ENCODE data around the gene ITGA8.

Gene ITGA8

GRCh38 chr10:15714847-15715246 lies 4.9 kb downstream of the ITGA8 start:
- Histone ChIP-seq H3K4me3 (ENCODE audit: low read length) (no peak overlapping the region), H3K4me1 (ENCODE audit: control insufficient read depth, insufficient read depth, low read length) (peaks cover 45% of the 10 kb centered on the region), H3K9me3 (ENCODE audit: control insufficient read depth, low read length) (no peaks in the 10 kb centered on the region), H3K36me3 (ENCODE audit: control insufficient read depth, insufficient read depth, low read length, severe bottlenecking) (no peaks in the 10 kb centered on the region), H3K9ac (ENCODE audit: low read length) (peak overlapping the region; percentile 5), H3K27me3 (replicated peaks; ENCODE audit: control insufficient read depth, insufficient read depth, low read length) (peaks cover 10% of the 10 kb centered on the region)
- no peak for DNase-seq (ENCODE audit: low read depth)

DNA sequence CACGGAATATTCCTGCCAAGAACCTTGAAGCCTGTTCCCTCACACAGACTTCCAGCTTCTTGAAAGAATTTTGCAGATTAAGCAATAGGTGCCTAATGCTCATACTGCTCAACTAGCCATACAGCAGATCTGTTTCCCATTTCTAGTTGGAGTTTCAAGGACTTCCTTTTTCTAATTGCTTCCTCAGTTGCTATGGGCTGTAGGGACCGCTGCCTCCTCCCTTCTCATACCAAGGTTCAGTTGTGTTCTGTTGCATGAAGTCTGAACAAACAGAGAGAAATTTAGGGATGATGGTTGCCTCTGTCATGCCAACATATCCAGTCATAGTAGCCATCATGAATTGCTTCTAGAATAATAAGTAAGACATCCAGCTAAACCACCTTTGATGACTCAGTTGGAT lies 6.8 kb downstream of the ITGA8 start:
- Histone ChIP-seq H3K9me3 (ENCODE audit: control insufficient read depth, low read length) (no peaks in the 10 kb centered on the region), H3K36me3 (ENCODE audit: control insufficient read depth, insufficient read depth, low read length, severe bottlenecking) (no peaks in the 10 kb centered on the region), H3K4me3 (ENCODE audit: low read length) (no peak overlapping the region), H3K27me3 (replicated peaks; ENCODE audit: control insufficient read depth, insufficient read depth, low read length) (no peaks in the 10 kb centered on the region), H3K4me1 (ENCODE audit: control insufficient read depth, insufficient read depth, low read length) (peaks cover 39% of the 10 kb centered on the region), H3K9ac (ENCODE audit: low read length) (peak overlapping the region; percentile 55)
- DNase-seq (ENCODE audit: low read depth): peak; percentile 79

DNA sequence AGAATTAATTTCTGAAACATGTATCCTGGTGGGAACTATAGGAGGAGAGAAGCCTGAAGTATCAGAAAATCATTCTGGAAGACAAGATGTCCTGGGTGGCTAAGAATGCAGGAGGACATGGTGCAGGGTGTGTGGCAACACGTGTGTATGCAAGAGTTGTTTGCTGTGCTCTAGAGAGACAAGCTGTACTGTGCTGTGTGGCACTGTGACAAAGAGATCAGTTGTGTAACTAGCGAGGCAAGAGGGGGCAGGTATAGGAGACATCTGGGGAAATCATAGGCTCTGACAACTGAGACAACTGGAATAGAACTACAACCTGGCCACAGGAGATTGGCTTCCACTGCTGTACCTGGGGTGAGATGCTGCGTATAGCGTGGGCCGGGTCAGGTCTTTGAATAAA lies 9.3 kb downstream of the ITGA8 start:
- H3K9me3 ChIP-seq (ENCODE audit: control insufficient read depth, low read length): no peaks in the 10 kb centered on the region
- H3K36me3 ChIP-seq (ENCODE audit: control insufficient read depth, insufficient read depth, low read length, severe bottlenecking): no peaks in the 10 kb centered on the region
- no peak for DNase-seq (ENCODE audit: low read depth)
- peak overlapping the region; percentile 39 for H3K9ac ChIP-seq (ENCODE audit: low read length)
- no peaks in the 10 kb centered on the region for H3K27me3 ChIP-seq (replicated peaks; ENCODE audit: control insufficient read depth, insufficient read depth, low read length)
- H3K4me1 ChIP-seq (ENCODE audit: control insufficient read depth, insufficient read depth, low read length): peaks cover 36% of the 10 kb centered on the region
- peak overlapping the region; percentile 4 for H3K4me3 ChIP-seq (ENCODE audit: low read length)

GRCh38 chr10:15705298-15705697 lies 14.4 kb downstream of the ITGA8 start:
- H3K27me3 ChIP-seq (replicated peaks; ENCODE audit: control insufficient read depth, insufficient read depth, low read length): no peaks in the 10 kb centered on the region

DNA sequence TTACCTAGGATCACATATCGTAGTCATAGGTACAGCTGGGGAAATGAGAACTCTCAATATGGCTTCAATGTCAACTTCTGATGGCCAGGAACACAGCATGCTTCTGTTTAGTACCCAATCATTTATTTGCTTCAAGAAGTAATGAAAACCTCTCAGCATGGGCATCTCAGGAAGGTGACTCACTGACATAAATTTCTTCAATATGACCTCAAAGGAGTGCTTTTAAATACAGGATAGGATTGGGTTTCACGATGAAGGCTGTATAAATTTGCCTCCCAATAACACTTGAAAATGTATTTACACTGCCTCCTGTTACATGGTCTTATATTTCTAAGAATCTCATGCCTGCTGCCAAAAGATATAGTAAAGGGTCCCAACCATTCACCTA lies 15.1 kb downstream of the ITGA8 start:
- H3K9ac ChIP-seq (ENCODE audit: low read length): no peak overlapping the region
- peaks cover 7% of the 10 kb centered on the region for H3K4me1 ChIP-seq (ENCODE audit: control insufficient read depth, insufficient read depth, low read length)
- H3K4me3 ChIP-seq (ENCODE audit: low read length): no peak overlapping the region
- no peaks in the 10 kb centered on the region for H3K9me3 ChIP-seq (ENCODE audit: control insufficient read depth, low read length)
- no peaks in the 10 kb centered on the region for H3K36me3 ChIP-seq (ENCODE audit: control insufficient read depth, insufficient read depth, low read length, severe bottlenecking)
- peak; percentile 61 for DNase-seq (ENCODE audit: low read depth)
- H3K27me3 ChIP-seq (replicated peaks; ENCODE audit: control insufficient read depth, insufficient read depth, low read length): no peaks in the 10 kb centered on the region

More at GRCh38 chr10:15705298-15705697, 14.4 kb downstream of the ITGA8 start:
- H3K36me3 ChIP-seq (ENCODE audit: control insufficient read depth, insufficient read depth, low read length, severe bottlenecking): no peaks in the 10 kb centered on the region
- no peak overlapping the region for H3K9ac ChIP-seq (ENCODE audit: low read length)
- no peaks in the 10 kb centered on the region for H3K9me3 ChIP-seq (ENCODE audit: control insufficient read depth, low read length)
- no peak overlapping the region for H3K4me3 ChIP-seq (ENCODE audit: low read length)
- H3K4me1 ChIP-seq (ENCODE audit: control insufficient read depth, insufficient read depth, low read length): peaks cover 13% of the 10 kb centered on the region
- DNase-seq (ENCODE audit: low read depth): no peak

- no peaks in the 10 kb centered on the region for H3K36me3 ChIP-seq (ENCODE audit: control insufficient read depth, insufficient read depth, low read length, severe bottlenecking)
- no peaks in the 10 kb centered on the region for H3K27me3 ChIP-seq (replicated peaks; ENCODE audit: control insufficient read depth, insufficient read depth, low read length)
- H3K9me3 ChIP-seq (ENCODE audit: control insufficient read depth, low read length): peaks cover under 1% of the 10 kb centered on the region
- H3K9ac ChIP-seq (ENCODE audit: low read length): no peak overlapping the region
- H3K4me1 ChIP-seq (ENCODE audit: control insufficient read depth, insufficient read depth, low read length): peaks cover 7% of the 10 kb centered on the region
- H3K4me3 ChIP-seq (ENCODE audit: low read length): no peak overlapping the region
- DNase-seq (ENCODE audit: low read depth): no peak
Measured at GRCh38 chr10:15703944-15704580, 15.7 kb downstream of the ITGA8 start.

DNA sequence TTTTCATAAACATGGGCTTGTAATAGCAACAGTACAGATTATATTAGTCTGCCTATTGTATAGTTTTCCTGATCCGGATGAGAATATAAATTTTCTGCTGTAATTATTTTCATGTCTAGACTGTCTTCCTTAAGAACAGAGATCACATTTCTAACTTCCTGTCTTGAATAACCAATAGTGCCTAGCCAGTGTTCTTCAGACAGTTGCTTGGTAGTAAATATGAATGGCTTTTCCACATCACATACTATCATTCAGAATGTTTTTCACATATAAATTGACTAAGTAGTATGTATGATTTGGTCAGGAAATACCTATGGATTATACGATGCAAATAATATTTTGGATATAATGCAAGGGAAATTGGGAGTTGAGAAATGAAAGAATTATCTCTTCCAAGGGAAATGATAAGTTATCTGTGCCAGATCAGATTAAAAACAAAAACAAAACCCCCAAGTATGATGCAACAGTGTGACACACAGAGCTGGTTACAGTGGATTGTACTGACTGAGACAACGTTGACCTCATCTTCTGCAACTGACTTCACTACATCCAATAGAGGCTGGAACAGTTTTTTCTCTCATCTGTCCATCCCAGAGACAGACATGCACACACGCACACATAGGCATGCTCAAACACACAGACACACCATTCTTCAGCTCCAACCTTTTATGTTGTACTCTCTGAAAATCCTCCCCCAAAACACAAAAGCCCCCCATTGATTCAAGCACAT lies 16.4 kb downstream of the ITGA8 start:
- H3K4me1 ChIP-seq (ENCODE audit: control insufficient read depth, insufficient read depth, low read length): peaks cover 7% of the 10 kb centered on the region
- DNase-seq (ENCODE audit: low read depth): peak; percentile 84

GRCh38 chr10:15700078-15700674 lies 19.5 kb downstream of the ITGA8 start:
- no peak for DNase-seq (ENCODE audit: low read depth)
- Histone ChIP-seq H3K27me3 (replicated peaks; ENCODE audit: control insufficient read depth, insufficient read depth, low read length) (peaks cover 3% of the 10 kb centered on the region), H3K4me3 (ENCODE audit: low read length) (no peak overlapping the region)

More for the DNA sequence above, 16.4 kb downstream of the ITGA8 start:
- Histone ChIP-seq H3K27me3 (replicated peaks; ENCODE audit: control insufficient read depth, insufficient read depth, low read length) (no peaks in the 10 kb centered on the region), H3K9me3 (ENCODE audit: control insufficient read depth, low read length) (peaks cover 6% of the 10 kb centered on the region), H3K9ac (ENCODE audit: low read length) (no peak overlapping the region), H3K4me3 (ENCODE audit: low read length) (no peak overlapping the region), H3K36me3 (ENCODE audit: control insufficient read depth, insufficient read depth, low read length, severe bottlenecking) (no peaks in the 10 kb centered on the region)

DNA sequence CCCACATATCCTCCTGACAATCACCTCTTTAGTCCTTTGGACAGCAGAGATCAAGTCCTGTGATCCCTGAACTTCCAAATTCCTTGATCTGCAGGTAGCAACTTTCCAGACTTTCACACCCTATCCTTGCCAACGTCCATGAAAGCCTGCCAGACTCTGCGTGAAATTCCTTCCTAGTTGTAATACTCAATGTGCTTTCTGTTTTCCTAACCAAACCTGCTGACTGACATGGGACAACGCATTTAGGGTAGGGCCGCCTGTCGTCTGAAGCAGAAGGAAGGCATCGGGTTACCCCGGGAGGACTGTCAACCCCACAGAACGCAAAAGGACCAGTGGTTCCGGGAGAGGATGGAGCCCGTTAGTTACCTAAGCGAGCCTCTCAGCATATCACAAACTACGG lies 23.9 kb downstream of the ITGA8 start:
- Histone ChIP-seq H3K9me3 (ENCODE audit: control insufficient read depth, low read length) (peaks cover 10% of the 10 kb centered on the region), H3K4me3 (ENCODE audit: low read length) (no peak overlapping the region), H3K9ac (ENCODE audit: low read length) (no peak overlapping the region), H3K27me3 (replicated peaks; ENCODE audit: control insufficient read depth, insufficient read depth, low read length) (peaks cover 3% of the 10 kb centered on the region), H3K4me1 (ENCODE audit: control insufficient read depth, insufficient read depth, low read length) (no peaks in the 10 kb centered on the region), H3K36me3 (ENCODE audit: control insufficient read depth, insufficient read depth, low read length, severe bottlenecking) (no peaks in the 10 kb centered on the region)
- DNase-seq (ENCODE audit: low read depth): no peak

More at GRCh38 chr10:15700078-15700674, 19.5 kb downstream of the ITGA8 start:
- Histone ChIP-seq H3K9ac (ENCODE audit: low read length) (no peak overlapping the region), H3K36me3 (ENCODE audit: control insufficient read depth, insufficient read depth, low read length, severe bottlenecking) (no peaks in the 10 kb centered on the region), H3K9me3 (ENCODE audit: control insufficient read depth, low read length) (peaks cover 10% of the 10 kb centered on the region), H3K4me1 (ENCODE audit: control insufficient read depth, insufficient read depth, low read length) (peaks cover 7% of the 10 kb centered on the region)

- Histone ChIP-seq H3K9me3 (ENCODE audit: control insufficient read depth, low read length) (no peaks in the 10 kb centered on the region), H3K4me1 (ENCODE audit: control insufficient read depth, insufficient read depth, low read length) (no peaks in the 10 kb centered on the region), H3K36me3 (ENCODE audit: control insufficient read depth, insufficient read depth, low read length, severe bottlenecking) (no peaks in the 10 kb centered on the region), H3K27me3 (replicated peaks; ENCODE audit: control insufficient read depth, insufficient read depth, low read length) (peaks cover 4% of the 10 kb centered on the region), H3K9ac (ENCODE audit: low read length) (no peak overlapping the region), H3K4me3 (ENCODE audit: low read length) (no peak overlapping the region)
- no peak for DNase-seq (ENCODE audit: low read depth)
Measured at GRCh38 chr10:15690031-15690430, 29.7 kb downstream of the ITGA8 start.

DNA sequence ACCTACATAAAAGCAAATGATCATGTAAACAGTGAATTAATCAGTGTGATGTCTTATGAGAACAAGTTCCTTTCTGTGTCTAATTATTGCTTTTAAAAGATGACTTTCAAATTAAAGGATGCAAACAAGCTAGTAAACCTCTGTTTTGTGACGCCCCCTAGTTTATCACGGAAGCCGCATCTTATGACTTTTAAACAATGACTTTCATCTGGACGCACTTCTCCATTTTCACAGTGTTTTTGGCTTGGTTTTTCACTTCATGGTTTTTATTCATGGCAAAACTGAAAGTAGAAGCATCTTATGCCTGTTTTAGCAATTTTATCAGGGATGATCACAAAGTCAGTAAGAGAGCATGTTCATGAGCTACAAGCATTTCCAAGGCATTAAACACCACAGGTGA lies 35.0 kb downstream of the ITGA8 start:
- no peaks in the 10 kb centered on the region for H3K9me3 ChIP-seq (ENCODE audit: control insufficient read depth, low read length)
- peaks cover 3% of the 10 kb centered on the region for H3K27me3 ChIP-seq (replicated peaks; ENCODE audit: control insufficient read depth, insufficient read depth, low read length)
- no peak overlapping the region for H3K4me3 ChIP-seq (ENCODE audit: low read length)
- no peaks in the 10 kb centered on the region for H3K36me3 ChIP-seq (ENCODE audit: control insufficient read depth, insufficient read depth, low read length, severe bottlenecking)
- DNase-seq (ENCODE audit: low read depth): no peak
- H3K4me1 ChIP-seq (ENCODE audit: control insufficient read depth, insufficient read depth, low read length): no peaks in the 10 kb centered on the region
- H3K9ac ChIP-seq (ENCODE audit: low read length): no peak overlapping the region
